Trophoblast cell (in vitro differentiated cells and primary cell): ENCODE data around the gene PEDS1.

Source experiments
- DNase-seq, 2 donors: peaks; one replicate each; pipeline ENCODE4 v3.0.0-alpha.2; 2016
- H2AFZ ChIP-seq: 2 replicates; pipeline ENCODE4 v1.6.1; 2013; ENCODE audit warnings: low read length, moderate library complexity, mild to moderate bottlenecking; ENCODE audit not compliant: insufficient read depth, poor library complexity
- H2AK5ac ChIP-seq: 2 replicates; pipeline ENCODE4 v1.6.1; 2013; ENCODE audit warnings: mild to moderate bottlenecking, low read length
- H2BK120ac ChIP-seq: 2 replicates; pipeline ENCODE4 v1.6.1; 2013; ENCODE audit warnings: low read length, mild to moderate bottlenecking, moderate library complexity; ENCODE audit not compliant: insufficient read depth, poor library complexity
- H2BK12ac ChIP-seq: 2 replicates; pipeline ENCODE4 v1.6.1; 2013; ENCODE audit warnings: mild to moderate bottlenecking, low read length, moderate library complexity
- H2BK5ac ChIP-seq: 2 replicates; pipeline ENCODE4 v1.6.1; 2013; ENCODE audit warnings: low read length, low read depth, moderate library complexity, mild to moderate bottlenecking; ENCODE audit not compliant: poor library complexity
- H3K14ac ChIP-seq: 2 replicates; pipeline ENCODE4 v1.6.1; 2013; ENCODE audit warnings: mild to moderate bottlenecking, low read length
- H3K18ac ChIP-seq: 2 replicates; pipeline ENCODE4 v1.6.1; 2013; ENCODE audit warnings: mild to moderate bottlenecking, low read length
- H3K23ac ChIP-seq: 2 replicates; pipeline ENCODE4 v1.6.1; 2013; ENCODE audit warnings: low read length
- H3K27ac ChIP-seq: 2 replicates; pipeline ENCODE4 v1.5.1; 2013; ENCODE audit warnings: low read depth, mild to moderate bottlenecking, inconsistent platforms, low read length, moderate library complexity
- H3K27me3 ChIP-seq: 2 replicates; pipeline ENCODE4 v1.6.1; 2013; ENCODE audit warnings: inconsistent platforms, mild to moderate bottlenecking, low read length, moderate library complexity; ENCODE audit not compliant: insufficient read depth
- H3K36me3 ChIP-seq, 2 experiments: 1 replicate in 1 of 2; 2 replicates in 1 of 2; pipeline ENCODE4 v1.6.1; 2013; ENCODE audit warnings: low read length in 2 of 2, mild to moderate bottlenecking in 2 of 2, moderate library complexity in 1 of 2; ENCODE audit not compliant: insufficient read depth in 2 of 2, control insufficient read depth in 1 of 2
- H3K4ac ChIP-seq: 2 replicates; pipeline ENCODE4 v1.6.1; 2013; ENCODE audit warnings: low read depth, mild to moderate bottlenecking, low read length, moderate library complexity
- H3K4me1 ChIP-seq, 2 experiments: 1 replicate in 1 of 2; 2 replicates in 1 of 2; pipeline ENCODE4 v1.6.1; 2013; ENCODE audit warnings: low read length in 2 of 2, mild to moderate bottlenecking in 2 of 2, moderate library complexity in 1 of 2; ENCODE audit not compliant: insufficient read depth in 2 of 2, control insufficient read depth in 1 of 2
- H3K4me2 ChIP-seq: 2 replicates; pipeline ENCODE4 v1.6.1; 2013; ENCODE audit warnings: inconsistent platforms, mild to moderate bottlenecking, low read length, moderate library complexity
- H3K4me3 ChIP-seq: 2 replicates; pipeline ENCODE4 v1.5.1; 2013; ENCODE audit warnings: mild to moderate bottlenecking, low read depth, low read length, inconsistent platforms
- H3K79me1 ChIP-seq: one replicate; pipeline ENCODE4 v1.6.1; 2013; ENCODE audit warnings: low read length
- H3K79me2 ChIP-seq: 2 replicates; pipeline ENCODE4 v1.6.1; 2013; ENCODE audit warnings: low read length, mild to moderate bottlenecking; ENCODE audit not compliant: control insufficient read depth, insufficient read depth, poor library complexity
- H3K9ac ChIP-seq: 2 replicates; pipeline ENCODE4 v1.6.1; 2013; ENCODE audit warnings: mild to moderate bottlenecking, low read length
- H3K9me3 ChIP-seq: 2 replicates; pipeline ENCODE4 v1.6.1; 2013; ENCODE audit warnings: low read depth, mild to moderate bottlenecking, control low read depth, inconsistent platforms, low read length; ENCODE audit not compliant: insufficient read depth
- H4K12ac ChIP-seq: 2 replicates; pipeline ENCODE4 v1.6.1; 2013; ENCODE audit warnings: low read depth, mild to moderate bottlenecking, low read length, moderate library complexity
- H4K8ac ChIP-seq: 2 replicates; pipeline ENCODE4 v1.6.1; 2013; ENCODE audit warnings: low read depth, mild to moderate bottlenecking, low read length, moderate library complexity
- H4K91ac ChIP-seq: one replicate; pipeline ENCODE4 v1.6.1; 2013; ENCODE audit warnings: low read depth, mild to moderate bottlenecking, low read length, moderate library complexity
- WGBS: extraction: QIAGEN DNeasy Blood & Tissue Kit; methylation state at CpG from one replicate; pipeline ENCODE4 v1.1.7; 2013; ENCODE audit warnings: missing lambda C conversion rate; ENCODE audit not compliant: insufficient read length, insufficient coverage; ENCODE audit errors: extremely low coverage; 5-methylcytosine and 5-hydroxymethylcytosine counted together

Gene PEDS1

DNA sequence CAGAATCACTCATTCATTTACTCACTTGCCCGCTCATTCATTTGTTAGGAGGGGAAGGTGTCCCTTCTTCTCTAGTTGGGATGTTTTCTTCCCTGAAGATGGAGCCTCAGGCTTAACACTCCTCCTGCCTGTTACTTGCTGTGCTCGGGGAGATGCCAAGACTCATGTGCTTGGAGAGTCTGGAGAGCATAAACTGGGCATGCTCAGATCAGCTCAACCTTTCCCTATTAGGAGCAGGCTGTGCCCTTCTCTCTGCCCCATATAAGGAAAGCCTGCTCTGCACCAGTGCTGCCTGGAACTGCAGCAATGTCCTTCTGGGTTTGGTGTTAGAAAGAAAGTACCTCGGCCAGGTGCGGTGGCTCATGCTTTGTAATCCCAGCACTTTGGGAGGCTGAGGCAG, 22.5 kb downstream of the PEDS1 start:
- Histone ChIP-seq H3K9ac (no peak overlapping the region), H3K18ac (no peak overlapping the region), H3K79me1 (no peaks in the 10 kb centered on the region), H3K27ac (no peak overlapping the region), H2BK12ac (no peak overlapping the region), H3K9me3 (no peaks in the 10 kb centered on the region), H2BK5ac (no peak overlapping the region), H3K36me3 (peaks cover 76 to 86% of the 10 kb centered on the region in 2 experiments), H2AK5ac (no peak overlapping the region), H4K12ac (no peak overlapping the region), H2BK120ac (no peak overlapping the region), H3K4me1 (peaks cover 5 to 7% of the 10 kb centered on the region in 2 experiments), H3K23ac (no peak overlapping the region), H3K4me3 (no peak overlapping the region), H3K79me2 (peaks cover 2% of the 10 kb centered on the region), H2AFZ (no peak overlapping the region), H3K27me3 (no peaks in the 10 kb centered on the region), H3K4ac (no peak overlapping the region), H3K4me2 (no peak overlapping the region), H4K8ac (no peak overlapping the region), H4K91ac (no peak overlapping the region), H3K14ac (no peak overlapping the region)
- DNase-seq = no peak
- WGBS = no CpG with 5 or more reads among the region's 4 CpGs

DNA sequence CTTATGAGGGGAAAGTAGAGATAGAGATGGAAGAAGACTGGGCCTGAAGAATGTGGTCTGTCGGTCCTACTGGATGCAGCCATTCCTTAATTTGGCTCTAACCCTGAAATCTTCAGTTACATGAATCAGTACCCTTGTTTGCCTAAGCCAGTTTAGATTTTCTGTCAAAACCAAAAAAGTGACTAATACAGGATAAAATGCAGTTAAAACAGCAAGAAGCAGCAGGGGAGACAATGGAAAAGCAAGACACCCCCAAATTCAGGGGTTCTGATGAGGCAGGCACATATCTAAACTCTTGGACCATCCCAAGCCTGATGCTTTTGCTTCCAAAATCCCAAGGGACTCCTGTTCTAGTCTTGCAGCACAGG, 23.2 kb downstream of the PEDS1 start:
- no peak for DNase-seq
- no peak overlapping the region for H4K8ac ChIP-seq
- no peak overlapping the region for H3K14ac ChIP-seq
- H4K12ac ChIP-seq = no peak overlapping the region
- H2BK5ac ChIP-seq = no peak overlapping the region
- H3K79me1 ChIP-seq = no peaks in the 10 kb centered on the region
- no peaks in the 10 kb centered on the region for H3K9me3 ChIP-seq
- no CpG with 5 or more reads among the region's 1 CpG for WGBS
- H3K4me1 ChIP-seq = peaks cover 2 to 3% of the 10 kb centered on the region in 2 experiments
- no peak overlapping the region for H2BK120ac ChIP-seq
- no peak overlapping the region for H2AK5ac ChIP-seq
- peaks cover 2% of the 10 kb centered on the region for H3K79me2 ChIP-seq
- no peak overlapping the region for H2AFZ ChIP-seq
- H3K4me2 ChIP-seq = no peak overlapping the region
- H3K4ac ChIP-seq = no peak overlapping the region
- H4K91ac ChIP-seq = no peak overlapping the region
- H2BK12ac ChIP-seq = no peak overlapping the region
- no peak overlapping the region for H3K4me3 ChIP-seq
- peaks cover 78 to 87% of the 10 kb centered on the region in 2 experiments for H3K36me3 ChIP-seq
- H3K27me3 ChIP-seq = no peaks in the 10 kb centered on the region
- H3K27ac ChIP-seq = no peak overlapping the region
- H3K18ac ChIP-seq = peak overlapping the region; percentile 15
- no peak overlapping the region for H3K23ac ChIP-seq
- no peak overlapping the region for H3K9ac ChIP-seq

DNA sequence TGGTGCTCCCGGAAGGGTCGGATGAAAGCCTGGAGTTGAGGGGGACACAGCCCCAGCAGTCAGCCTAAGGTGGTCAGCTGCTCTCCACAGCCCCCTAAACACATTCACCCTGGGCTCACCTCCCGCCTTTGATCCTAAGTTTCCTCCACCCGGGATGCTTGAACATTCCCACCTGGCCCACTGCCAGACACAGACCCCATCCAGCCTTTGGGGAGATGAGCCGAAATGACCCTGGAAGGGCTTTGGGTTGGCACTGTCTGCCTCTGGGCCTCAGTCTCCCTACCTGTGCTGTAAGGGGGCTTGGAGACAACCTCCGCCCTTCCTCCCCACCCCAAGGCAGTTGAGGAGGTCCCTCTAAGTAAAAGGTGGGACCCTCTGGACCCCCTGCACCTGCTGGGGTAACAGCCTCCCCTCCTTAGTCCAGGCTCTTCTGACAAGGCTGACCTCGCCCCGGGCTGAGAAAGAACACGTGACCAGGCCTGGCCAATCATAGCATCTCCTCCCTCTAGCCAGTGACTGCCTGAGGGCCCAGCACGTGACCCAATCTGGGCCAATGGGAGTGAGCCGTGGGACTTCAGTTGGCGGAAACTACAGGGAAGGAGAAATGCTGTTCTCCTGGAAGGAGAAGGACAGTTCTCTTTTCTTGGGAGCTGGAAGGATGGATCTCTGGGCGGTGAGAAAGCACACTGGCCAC, 23.7 kb downstream of the PEDS1 start:
- no peaks in the 10 kb centered on the region for H3K79me1 ChIP-seq
- H3K14ac ChIP-seq = no peak overlapping the region
- H3K4me3 ChIP-seq = no peak overlapping the region
- no peaks in the 10 kb centered on the region for H3K27me3 ChIP-seq
- no peaks in the 10 kb centered on the region for H3K9me3 ChIP-seq
- H2BK5ac ChIP-seq = no peak overlapping the region
- no CpG with 5 or more reads among the region's 13 CpGs for WGBS
- H4K12ac ChIP-seq = no peak overlapping the region
- H3K4ac ChIP-seq = no peak overlapping the region
- peaks cover 2% of the 10 kb centered on the region for H3K79me2 ChIP-seq
- H4K8ac ChIP-seq = no peak overlapping the region
- H3K9ac ChIP-seq = no peak overlapping the region
- no peak overlapping the region for H3K27ac ChIP-seq
- DNase-seq = no peak
- H3K23ac ChIP-seq = no peak overlapping the region
- H2BK12ac ChIP-seq = no peak overlapping the region
- H4K91ac ChIP-seq = no peak overlapping the region
- H3K4me1 ChIP-seq = peaks cover 2 to 3% of the 10 kb centered on the region in 2 experiments
- no peak overlapping the region for H2AK5ac ChIP-seq
- no peak overlapping the region for H2BK120ac ChIP-seq
- no peak overlapping the region for H3K4me2 ChIP-seq
- no peak overlapping the region for H3K18ac ChIP-seq
- H2AFZ ChIP-seq = no peak overlapping the region
- H3K36me3 ChIP-seq = peaks cover 82 to 89% of the 10 kb centered on the region in 2 experiments

DNA sequence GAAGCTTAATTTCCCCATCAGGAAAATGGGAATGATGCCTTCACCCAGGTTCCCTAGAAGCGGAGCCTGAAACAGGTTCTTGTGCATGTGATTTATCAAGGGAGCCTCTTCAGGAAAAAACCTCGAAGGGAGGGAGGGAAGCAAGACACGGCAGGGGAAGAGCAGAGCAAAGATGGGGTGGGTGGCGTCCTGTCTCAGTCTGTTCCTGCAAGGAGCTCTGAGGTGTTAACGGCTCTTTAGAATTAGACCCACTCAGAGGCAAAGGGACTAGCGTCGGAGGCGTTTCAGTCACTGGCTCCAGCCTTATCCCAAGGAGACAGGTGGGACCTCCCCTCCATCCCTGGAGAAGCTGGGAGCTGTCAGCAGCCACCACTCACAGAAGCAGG, 25.0 kb downstream of the PEDS1 start:
- no peak overlapping the region for H4K12ac ChIP-seq
- no peak overlapping the region for H2BK5ac ChIP-seq
- no peak overlapping the region for H3K23ac ChIP-seq
- H3K18ac ChIP-seq = no peak overlapping the region
- H3K27me3 ChIP-seq = no peaks in the 10 kb centered on the region
- no peak overlapping the region for H3K27ac ChIP-seq
- H3K79me2 ChIP-seq = peaks cover 2% of the 10 kb centered on the region
- no CpG with 5 or more reads among the region's 8 CpGs for WGBS
- DNase-seq = no peak
- no peak overlapping the region for H2BK120ac ChIP-seq
- no peak overlapping the region for H3K9ac ChIP-seq
- H3K4me3 ChIP-seq = no peak overlapping the region
- no peak overlapping the region for H4K91ac ChIP-seq
- H2AK5ac ChIP-seq = no peak overlapping the region
- peaks cover under 1% of the 10 kb centered on the region for H3K9me3 ChIP-seq
- peaks cover 82 to 90% of the 10 kb centered on the region in 2 experiments for H3K36me3 ChIP-seq
- H2AFZ ChIP-seq = no peak overlapping the region
- no peak overlapping the region for H3K4ac ChIP-seq
- H3K14ac ChIP-seq = no peak overlapping the region
- no peak overlapping the region for H2BK12ac ChIP-seq
- peaks cover 0 to 2% of the 10 kb centered on the region in 2 experiments for H3K4me1 ChIP-seq
- H3K4me2 ChIP-seq = no peak overlapping the region
- H3K79me1 ChIP-seq = no peaks in the 10 kb centered on the region
- H4K8ac ChIP-seq = no peak overlapping the region
